Astrocyte (in vitro differentiated cells and primary cell): ENCODE results near the gene RAPGEF5.

Experiments
- CTCF ChIP-seq: IDR thresholded peaks from 2 replicates; pipeline ENCODE4 v1.5.1; 2011; ENCODE audit warnings: low read depth, mild to moderate bottlenecking, inconsistent platforms, low read length, moderate library complexity; ENCODE audit not compliant: insufficient read depth
- EZH2 ChIP-seq: IDR thresholded peaks from 2 replicates; pipeline ENCODE4 v1.6.1; 2012; ENCODE audit warnings: mild to moderate bottlenecking, low read length, inconsistent platforms; ENCODE audit not compliant: insufficient read depth

- TF ChIP-seq CTCF: no peak
- TF ChIP-seq EZH2: no peak
Measured at GRCh38 chr7:22378199-22378980, 21.4 kb upstream of the RAPGEF5 start.
